Heart left ventricle (tissue), 16 donors: ENCODE results near the gene ADGRV1. TPM values are rescaled to one million over a fixed set of nuclear protein-coding genes. Genes with fewer than 3 reads are reported as not detected.
"Not testable (repeated sequence)": the region's sequence is repeated elsewhere in the genome, so short reads cannot be mapped to it uniquely, and the experiment has no call there.

Experiments used
- ATAC-seq, 4 donors: fragments of 200-7000 bp; cut with Tn5 transposase; one replicate each; pipeline ENCODE4 v1.9.1; 2020 to 2022; ENCODE audit warnings: moderate library complexity in 4 of 4, mild to moderate bottlenecking in 3 of 4, moderate number of reproducible peaks in 1 of 4
- DNase-seq, 5 donors: peaks; one replicate each; pipeline ENCODE4 v3.0.0-alpha.2; 2020
- H3K27ac ChIP-seq, 12 donors: fragments of 200-600 bp; sonication (generic) in 4 of 12; one replicate each; pipeline versions ENCODE4 v1.5.0 to v1.8.0; 2016 to 2022; ENCODE audit warnings: mild to moderate bottlenecking in 2 of 12
- H3K27me3 ChIP-seq, 9 donors: fragments of 200-600 bp; sonication (generic) in 2 of 9; one replicate each; pipeline versions ENCODE4 v1.5.1 to v1.8.0; 2016 to 2022; ENCODE audit warnings: mild to moderate bottlenecking in 3 of 9
- H3K36me3 ChIP-seq, 9 donors: fragments of 200-600 bp; sonication (generic) in 2 of 9; one replicate each; pipeline versions ENCODE4 v1.5.0 to v1.8.0; 2018 to 2022; ENCODE audit warnings: mild to moderate bottlenecking in 2 of 9
- H3K4me1 ChIP-seq, 12 donors: fragments of 200-600 bp; sonication (generic) in 4 of 12; one replicate each; pipeline versions ENCODE4 v1.5.0 to v1.8.0; 2016 to 2022; ENCODE audit warnings: mild to moderate bottlenecking in 3 of 12
- H3K4me3 ChIP-seq, 12 donors: fragments of 200-600 bp; sonication (generic) in 4 of 12; one replicate each; pipeline versions ENCODE4 v1.5.0 to v1.8.0; 2017 to 2022; ENCODE audit warnings: mild to moderate bottlenecking in 9 of 12, moderate library complexity in 4 of 12
- H3K9me3 ChIP-seq, 12 donors: fragments of 200-600 bp; sonication (generic) in 4 of 12; one replicate each; pipeline versions ENCODE4 v1.5.0 to v1.8.0; 2016 to 2022; ENCODE audit warnings: mild to moderate bottlenecking in 1 of 12
- CTCF ChIP-seq, 12 donors: fragments of 200-600 bp; sonication (generic) in 4 of 12; IDR thresholded peaks; one replicate each; pipeline versions ENCODE4 v1.5.0 to v1.8.0; 2018 to 2022; ENCODE audit warnings: antibody characterized with exemption in 12 of 12, mild to moderate bottlenecking in 5 of 12
- POLR2A ChIP-seq, 2 donors: fragments of 450-650 bp; IDR thresholded peaks; one replicate each; pipeline ENCODE4 v1.6.1; 2017; ENCODE audit warnings: antibody characterized with exemption in 2 of 2, mild to moderate bottlenecking in 2 of 2, moderate library complexity in 2 of 2
- WGBS, 4 donors: extraction: QIAGEN DNeasy Blood & Tissue Kit in 2 of 4; methylation state at CpG; one replicate each; pipeline versions ENCODE4 v1.1.5 to v1.1.7; 2013 to 2018; 5-methylcytosine and 5-hydroxymethylcytosine counted together
- intact Hi-C, 10 donors: fragments of 100-400 bp; cut with DNase I; formaldehyde crosslinking; loops; one replicate each; pipeline versions ENCODE4 v1.11.1 to v1.14.2; 2022
- polyA plus RNA-seq, 2 donors: library from polyadenylated mRNA; stranded (reverse); fragments of 200-250 nt; gene quantifications; one replicate each; pipeline ENCODE4 v1.2.3, GENCODE V29; 2013
- total RNA-seq, 9 donors: library from RNA; depleted of rRNA in 2 of 9; stranded (reverse); fragments of >200 nt in 2 of 9; fragmentation: NEBNext Ultra II Directional in 3 of 9; extraction: Animal tissue kit (Norgen Biotek cat#: 25700) in 3 of 9; gene quantifications; one replicate each; pipeline versions ENCODE4 v1.1.0 to v1.2.4, GENCODE V29; 2016 to 2023
- donor health status: ischemic (EF 13 %, LVEDD 7.1; RV severe dilation, severe dysfunction).
- donor health status: healthy with polysubstance abuse.
- donor health status: DM: no; HTN: yes; CAD: no.
- donor health status: DM: no; HTN: no; CAD: no.
- donor health status: ischemic (EF 25% LVEDD 6.9; RV normal size, moderate dysfunction).
- donor health status: ischemic (EF 25% LVEDD 5.7; RV mildly dilated, moderate dysfunction).
- donor health status: healthy.
- donor health status: DM: yes; HTN: yes; CAD: no.
- donor health status: ischemic (EF 35%, LVEDD 5.7; RV mildly dilated, moderate dysfunction).
- donor health status: nonischemic (EF 11% LVEDD 7.7; RV severe dilation, severe dysfunction).
- donor health status: DM: yes; HTN: yes; CAD: no.
- donor health status: PGD.
- donor health status: ischemic (EF 29% LVEDD 5.4; RV normal size, mild dysfunction).
- donor health status: nonischemic (EF 23%, LVEDD 6.1; RV moderate dilation, normal function).

ADGRV1 gene
- total and polyA plus RNA-seq, 11 donors, result 0.25 to 0.29 TPM; not detected in 9

DNA sequence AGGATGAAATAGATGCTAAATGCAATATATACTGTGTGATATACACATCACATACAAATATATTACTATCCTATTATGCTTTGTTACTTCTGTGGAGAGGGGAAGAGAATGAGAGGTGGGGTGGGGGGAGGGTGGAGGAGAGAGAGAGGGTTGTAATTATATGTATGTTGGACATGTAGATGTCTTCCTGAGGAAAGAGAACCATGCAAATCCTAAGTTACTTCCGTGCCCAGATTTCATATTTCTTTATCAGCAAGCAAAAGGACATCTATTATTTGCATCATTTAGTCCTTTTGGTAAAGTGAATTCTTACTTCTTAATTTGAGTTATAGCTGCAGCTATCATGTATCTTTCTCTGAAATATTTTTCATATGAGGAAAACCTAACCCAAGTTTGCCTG is 187.5 kb downstream of the ADGRV1 start:
- ATAC-seq, result no peak
- DNase-seq, result no peak
- 89 to 100% (median 95%) methylated on average over 1 of the region's 1 CpG for WGBS, 4 donors

GRCh38 chr5:90747175-90747574 is 188.6 kb downstream of the ADGRV1 start:
- H3K27ac ChIP-seq, result no peak overlapping the region
- intact Hi-C loops, result no loop called here
- H3K27me3 ChIP-seq, result peaks cover 0 to 3% (median 0%) of the 10 kb centered on the region in 9 donors
- TF ChIP-seq POLR2A (IDR thresholded peaks at IDR 0.05), result no peak
- ATAC-seq (no peak), DNase-seq (no peak)
- H3K9me3 ChIP-seq, result peaks cover 0 to 7% (median 0%) of the 10 kb centered on the region in 12 donors
- no peak overlapping the region for H3K4me3 ChIP-seq
- WGBS, 4 donors, result 76 to 96% (median 81%) methylated on average over 3 of the region's 3 CpGs
- H3K36me3 ChIP-seq, result no peaks in the 10 kb centered on the region
- H3K4me1 ChIP-seq, result no peaks in the 10 kb centered on the region

More for the DNA sequence above, 187.5 kb downstream of the ADGRV1 start:
- H3K27me3 ChIP-seq, result no peaks in the 10 kb centered on the region
- no peak overlapping the region for H3K27ac ChIP-seq
- no peak overlapping the region for H3K4me3 ChIP-seq
- intact Hi-C loops, result no loop called here
- H3K9me3 ChIP-seq, result peaks cover 0 to 7% (median 0%) of the 10 kb centered on the region in 12 donors
- no peak for TF ChIP-seq POLR2A (IDR thresholded peaks at IDR 0.05)
- no peak for TF ChIP-seq CTCF (IDR thresholded peaks at IDR 0.05)
- H3K4me1 ChIP-seq, result no peaks in the 10 kb centered on the region
- no peaks in the 10 kb centered on the region for H3K36me3 ChIP-seq

DNA sequence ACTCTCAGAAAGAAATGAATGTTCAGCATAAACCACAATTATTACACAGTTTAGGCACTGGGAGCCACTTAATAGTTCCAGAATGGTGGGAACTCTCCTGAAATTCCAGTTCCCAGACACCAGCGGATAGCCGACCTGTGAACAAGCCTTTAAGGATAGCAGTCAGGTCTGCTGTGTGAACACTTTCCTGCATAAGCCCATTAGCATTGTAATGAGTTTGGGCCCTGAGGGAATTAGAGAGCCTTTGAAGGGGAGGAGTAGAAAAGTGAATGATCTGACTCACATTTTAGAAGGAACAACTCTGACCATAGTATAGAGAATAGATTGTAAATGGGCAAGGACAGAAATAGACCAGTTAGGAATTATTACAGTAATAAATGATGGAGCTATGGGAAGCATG is 189.1 kb downstream of the ADGRV1 start:
- no peak for DNase-seq
- TF ChIP-seq CTCF (IDR thresholded peaks at IDR 0.05), result no peak
- no peak overlapping the region for H3K4me3 ChIP-seq
- peaks cover 0 to 7% (median 0%) of the 10 kb centered on the region in 12 donors for H3K9me3 ChIP-seq
- H3K4me1 ChIP-seq, result no peaks in the 10 kb centered on the region
- no peak for ATAC-seq
- H3K36me3 ChIP-seq, result no peaks in the 10 kb centered on the region
- intact Hi-C loops, result no loop called here
- no peak overlapping the region for H3K27ac ChIP-seq
- WGBS, 4 donors, result 71 to 84% (median 77%) methylated on average over 2 of the region's 2 CpGs
- peaks cover 0 to 3% (median 0%) of the 10 kb centered on the region in 9 donors for H3K27me3 ChIP-seq

DNA sequence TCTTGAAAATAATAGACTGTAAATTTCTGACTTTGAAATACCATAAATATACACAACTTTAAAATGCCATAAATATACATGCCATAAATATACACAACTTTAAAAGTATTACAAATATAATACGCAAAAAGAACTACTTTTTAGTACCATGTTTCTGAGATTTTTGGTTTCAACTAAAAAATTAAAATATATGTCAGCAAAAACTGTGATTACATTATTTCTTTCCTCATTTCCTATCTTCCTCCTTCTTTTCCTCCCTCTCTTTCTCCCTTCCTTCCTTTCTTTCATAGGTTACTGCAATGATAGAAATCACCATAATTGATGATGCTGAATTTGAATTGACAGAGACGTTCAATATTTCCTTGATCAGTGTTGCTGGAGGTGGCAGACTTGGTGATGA is 200.5 kb downstream of the ADGRV1 start:
- Histone ChIP-seq H3K4me3 (no peak overlapping the region), H3K27ac (no peak overlapping the region), H3K27me3 (peaks cover 0 to 3% (median 0%) of the 10 kb centered on the region in 9 donors), H3K4me1 (no peaks in the 10 kb centered on the region), H3K9me3 (no peaks in the 10 kb centered on the region), H3K36me3 (no peaks in the 10 kb centered on the region)
- WGBS, 4 donors, result 85 to 91% (median 88%) methylated on average over 2 of the region's 2 CpGs
- TF ChIP-seq POLR2A (IDR thresholded peaks at IDR 0.05), result no peak
- no peak for TF ChIP-seq CTCF (IDR thresholded peaks at IDR 0.05)
- intact Hi-C loops, result no loop called here
- DNase-seq, result no peak
- ATAC-seq, result no peak

GRCh38 chr5:90767710-90768109 is 209.1 kb downstream of the ADGRV1 start:
- Histone ChIP-seq H3K4me3 (no peak overlapping the region), H3K9me3 (no peaks in the 10 kb centered on the region), H3K27ac (no peak overlapping the region), H3K4me1 (no peaks in the 10 kb centered on the region), H3K36me3 (no peaks in the 10 kb centered on the region), H3K27me3 (peaks cover 0 to 10% (median 0%) of the 10 kb centered on the region in 9 donors)
- intact Hi-C loops, result no loop called here
- ATAC-seq (no peak), DNase-seq (no peak)
- TF ChIP-seq POLR2A (IDR thresholded peaks at IDR 0.05) (no peak), CTCF (IDR thresholded peaks at IDR 0.05) (no peak)
- WGBS, 4 donors, result 89 to 91% (median 90%) methylated on average over 3 of the region's 3 CpGs

DNA sequence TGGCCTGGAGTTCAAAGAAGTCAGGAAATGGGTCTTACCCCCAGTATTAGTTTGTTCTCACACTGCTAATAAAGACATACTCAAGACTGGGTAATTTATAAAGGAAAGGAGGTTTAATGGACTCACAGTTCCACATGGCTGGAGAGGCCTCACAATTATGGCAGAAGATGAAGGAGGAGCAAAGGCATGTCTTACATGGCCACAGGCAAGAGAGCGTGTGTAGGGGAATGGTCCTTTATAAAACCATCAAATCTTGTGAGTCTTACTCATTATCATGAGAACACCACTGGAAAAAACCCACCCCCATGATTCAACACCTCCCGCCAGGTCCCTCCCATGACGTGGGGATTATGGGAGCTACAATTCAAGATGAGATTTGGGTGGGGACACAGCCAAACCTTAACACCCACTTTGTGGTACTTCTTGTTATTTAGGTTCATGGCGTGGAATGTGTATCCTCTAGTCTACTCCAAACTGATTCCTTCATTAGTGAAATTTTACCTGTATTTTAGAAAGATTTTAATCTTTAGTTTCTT is 211.5 kb downstream of the ADGRV1 start:
- intact Hi-C loops, H3K4me1 ChIP-seq, H3K36me3 ChIP-seq, ATAC-seq, H3K9me3 ChIP-seq, H3K27me3 ChIP-seq, H3K27ac ChIP-seq, DNase-seq, H3K4me3 ChIP-seq: not testable (repeated sequence)
- WGBS, 4 donors, result 89 to 93% (median 91%) methylated on average over 4 of the region's 4 CpGs
